ENCODE results near the gene SDK1.

Gene SDK1

GRCh38 chr7:3648276-3648675 lies 347.2 kb downstream of the SDK1 start:
- DNase-seq (ENCODE audit: low read depth), result no peak
- TF ChIP-seq CTCF (IDR thresholded peaks at IDR 0.05; ENCODE audit: low read depth, low read length, missing control alignments), result no peak
- H3K4me3 ChIP-seq (ENCODE audit: low read depth, low read length), result no peak overlapping the region

- no peak for TF ChIP-seq CTCF (IDR thresholded peaks at IDR 0.05; ENCODE audit: low read depth, low read length, missing control alignments)
- DNase-seq (ENCODE audit: low read depth), result no peak
- H3K4me3 ChIP-seq (ENCODE audit: low read depth, low read length), result no peak overlapping the region
These were observed 348.2 kb downstream of the SDK1 start for GRCh38 chr7:3649250-3649649.

GRCh38 chr7:3649678-3650440 lies 348.8 kb downstream of the SDK1 start:
- no peak for DNase-seq (ENCODE audit: low read depth)
- TF ChIP-seq CTCF (IDR thresholded peaks at IDR 0.05; ENCODE audit: low read depth, low read length, missing control alignments), result no peak
- H3K4me3 ChIP-seq (ENCODE audit: low read depth, low read length), result no peak overlapping the region

- no peak overlapping the region for H3K4me3 ChIP-seq (ENCODE audit: low read depth, low read length)
- no peak for TF ChIP-seq CTCF (IDR thresholded peaks at IDR 0.05; ENCODE audit: low read depth, low read length, missing control alignments)
- DNase-seq (ENCODE audit: low read depth), result no peak
These were observed 349.8 kb downstream of the SDK1 start for GRCh38 chr7:3650844-3651243.

- no peak for TF ChIP-seq CTCF (IDR thresholded peaks at IDR 0.05; ENCODE audit: low read depth, low read length, missing control alignments)
- DNase-seq (ENCODE audit: low read depth), result no peak
- H3K4me3 ChIP-seq (ENCODE audit: low read depth, low read length), result no peak overlapping the region
These were observed 354.6 kb downstream of the SDK1 start for GRCh38 chr7:3655635-3656034.

- TF ChIP-seq CTCF (IDR thresholded peaks at IDR 0.05; ENCODE audit: low read depth, low read length, missing control alignments), result no peak
- DNase-seq (ENCODE audit: low read depth), result no peak
- no peak overlapping the region for H3K4me3 ChIP-seq (ENCODE audit: low read depth, low read length)
These were observed 356.2 kb downstream of the SDK1 start for GRCh38 chr7:3657206-3657605.

- H3K4me3 ChIP-seq (ENCODE audit: low read depth, low read length), result no peak overlapping the region
- no peak for TF ChIP-seq CTCF (IDR thresholded peaks at IDR 0.05; ENCODE audit: low read depth, low read length, missing control alignments)
- no peak for DNase-seq (ENCODE audit: low read depth)
These were observed 367.7 kb downstream of the SDK1 start for GRCh38 chr7:3668743-3669142.
